ENCODE results near the gene FBXO36.
"Not testable (repeated sequence)": the region's sequence is repeated elsewhere in the genome, so short reads cannot be mapped to it uniquely, and the experiment has no call there.

Gene FBXO36

DNA sequence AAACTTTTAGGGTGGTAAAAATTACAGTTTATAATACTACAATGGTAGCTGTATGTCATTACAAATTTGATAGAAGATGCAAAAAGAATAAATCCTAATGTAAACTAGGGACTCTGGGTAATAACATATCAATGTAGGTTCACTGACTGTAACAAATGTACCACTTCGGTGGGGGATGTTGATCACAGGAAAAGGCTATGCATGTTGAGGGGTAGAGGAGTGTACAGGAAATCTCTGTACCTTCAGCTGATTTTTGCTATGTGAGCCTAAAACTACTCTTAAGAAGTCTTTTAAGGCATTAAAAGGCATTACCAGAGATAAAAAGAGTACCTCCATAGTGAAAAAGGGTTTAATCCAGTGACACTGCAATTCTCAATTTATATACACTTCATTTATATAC, 25.4 kb upstream of the FBXO36 start:
- in situ Hi-C loops (cut with HindIII; ENCODE audit: low pct_unique_long_range_greater_than_20kb, low sequenced_read_pairs) = no loop called here
- DNase-seq (ENCODE audit: low read depth in 1 of 2, low spot score in 1 of 2) = no peak
- no peak for TF ChIP-seq JUND (IDR thresholded peaks at IDR 0.05; ENCODE audit: low read depth)

DNA sequence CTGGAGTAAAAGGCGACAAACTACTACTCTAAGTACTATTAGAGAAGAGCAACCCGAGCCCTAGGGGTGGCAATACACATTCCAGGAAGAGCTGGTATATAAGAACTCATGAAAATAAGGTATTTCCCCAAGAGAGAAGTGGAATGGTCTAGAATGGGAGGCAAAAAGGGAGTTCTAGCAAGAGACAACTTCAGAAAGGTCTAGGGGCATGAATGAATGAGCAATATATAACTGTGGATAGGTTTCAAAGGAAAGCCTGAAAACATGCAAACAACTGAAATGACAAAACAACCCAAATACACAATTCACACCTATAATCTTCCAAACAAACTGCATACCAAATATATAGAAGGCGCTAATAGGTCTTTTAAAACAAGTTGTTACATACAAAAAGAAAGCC, 22.7 kb upstream of the FBXO36 start:
- in situ Hi-C loops (cut with HindIII; ENCODE audit: low pct_unique_long_range_greater_than_20kb, low sequenced_read_pairs) = no loop called here
- TF ChIP-seq JUND (IDR thresholded peaks at IDR 0.05; ENCODE audit: low read depth) = no peak

DNA sequence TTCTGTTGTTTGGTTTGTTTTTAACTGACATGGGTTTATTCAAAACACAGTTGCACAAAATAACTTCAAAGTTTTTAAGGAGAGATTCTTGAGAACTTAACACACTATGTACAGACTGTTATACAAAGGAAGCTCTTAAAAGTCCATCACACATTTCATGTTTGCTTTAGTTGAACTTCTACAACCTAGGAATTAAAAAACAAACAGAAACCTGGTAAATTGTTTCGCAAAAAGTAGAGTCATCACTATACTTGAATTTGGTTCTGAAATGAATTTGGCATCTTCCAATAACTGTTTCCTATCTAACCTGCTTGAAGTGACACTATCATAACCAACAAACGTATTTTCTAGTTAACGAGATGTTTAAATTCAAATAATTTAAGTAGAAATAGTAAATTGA, 22.3 kb upstream of the FBXO36 start:
- in situ Hi-C loops (cut with HindIII; ENCODE audit: low pct_unique_long_range_greater_than_20kb, low sequenced_read_pairs) = no loop called here
- DNase-seq (ENCODE audit: low read depth in 1 of 2, low spot score in 1 of 2) = no peak
- no peak for TF ChIP-seq JUND (IDR thresholded peaks at IDR 0.05; ENCODE audit: low read depth)

More for the DNA sequence above, 22.7 kb upstream of the FBXO36 start:
- no peak for DNase-seq (ENCODE audit: low read depth in 1 of 2, low spot score in 1 of 2)

DNA sequence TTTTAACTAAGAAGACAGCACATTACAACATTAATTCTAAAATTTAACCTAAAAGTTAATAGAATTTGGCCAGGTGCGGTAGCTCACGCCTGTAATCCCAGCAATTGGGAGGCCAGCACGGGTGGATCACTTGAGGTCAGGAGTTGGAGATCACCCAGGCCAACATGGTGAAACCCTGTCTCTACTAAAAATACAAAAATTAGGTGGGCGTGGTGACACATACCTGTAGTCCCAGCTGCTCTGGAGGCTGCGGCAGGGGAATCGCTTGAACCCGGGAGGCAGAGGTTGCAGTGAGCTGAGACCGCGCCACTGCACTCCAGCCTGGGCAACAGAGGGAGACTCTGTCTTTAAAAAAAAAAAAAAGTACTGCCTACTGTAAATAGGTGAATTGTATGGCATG, 21.8 kb upstream of the FBXO36 start:
- DNase-seq (ENCODE audit: low read depth in 1 of 2, low spot score in 1 of 2); in situ Hi-C loops (cut with HindIII; ENCODE audit: low pct_unique_long_range_greater_than_20kb, low sequenced_read_pairs): not testable (repeated sequence)

DNA sequence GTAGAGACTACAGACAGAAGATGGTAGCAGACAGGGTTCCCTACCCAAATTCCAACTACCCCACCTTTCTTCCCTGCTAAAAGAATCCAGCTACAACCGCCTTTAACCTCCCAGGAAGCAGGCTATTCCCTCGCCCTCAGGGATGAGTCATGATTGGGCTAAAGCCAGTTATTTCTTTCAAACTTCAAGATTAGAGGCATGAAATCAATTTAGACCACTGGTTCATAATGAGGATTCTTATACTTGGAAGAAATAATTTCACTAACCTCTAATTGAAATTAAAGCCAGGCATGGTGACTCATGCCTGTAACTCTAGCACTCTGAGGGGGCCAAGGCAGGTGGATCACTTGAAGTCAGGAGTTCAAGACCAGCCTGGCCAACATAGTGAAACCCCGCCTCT, 20.5 kb upstream of the FBXO36 start:
- TF ChIP-seq JUND (IDR thresholded peaks at IDR 0.05; ENCODE audit: low read depth) = no peak
- DNase-seq (ENCODE audit: low read depth in 1 of 2, low spot score in 1 of 2) = no peak
- in situ Hi-C loops (cut with HindIII; ENCODE audit: low pct_unique_long_range_greater_than_20kb, low sequenced_read_pairs) = no loop called here

DNA sequence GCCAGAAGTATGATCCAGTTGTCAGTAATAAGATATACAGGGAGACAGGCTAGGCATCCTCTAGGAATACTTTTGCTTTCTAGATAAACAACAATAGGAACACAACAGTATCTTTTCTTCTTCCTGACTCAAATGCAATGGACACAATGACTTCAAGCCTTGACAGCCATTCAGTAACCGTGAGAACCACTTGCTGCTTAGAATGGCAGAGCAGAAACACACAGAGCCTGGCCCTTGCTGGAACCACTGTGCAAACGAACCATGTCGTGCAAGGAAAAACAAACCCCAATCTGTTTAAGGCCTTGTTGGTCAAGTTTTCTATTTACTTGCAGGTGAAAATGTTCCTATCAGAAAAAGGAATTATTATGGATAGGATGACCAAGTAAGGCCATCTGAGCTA, 19.3 kb upstream of the FBXO36 start:
- in situ Hi-C loops (cut with HindIII; ENCODE audit: low pct_unique_long_range_greater_than_20kb, low sequenced_read_pairs) = no loop called here
- TF ChIP-seq JUND (IDR thresholded peaks at IDR 0.05; ENCODE audit: low read depth) = no peak
- no peak for DNase-seq (ENCODE audit: low read depth in 1 of 2, low spot score in 1 of 2)

DNA sequence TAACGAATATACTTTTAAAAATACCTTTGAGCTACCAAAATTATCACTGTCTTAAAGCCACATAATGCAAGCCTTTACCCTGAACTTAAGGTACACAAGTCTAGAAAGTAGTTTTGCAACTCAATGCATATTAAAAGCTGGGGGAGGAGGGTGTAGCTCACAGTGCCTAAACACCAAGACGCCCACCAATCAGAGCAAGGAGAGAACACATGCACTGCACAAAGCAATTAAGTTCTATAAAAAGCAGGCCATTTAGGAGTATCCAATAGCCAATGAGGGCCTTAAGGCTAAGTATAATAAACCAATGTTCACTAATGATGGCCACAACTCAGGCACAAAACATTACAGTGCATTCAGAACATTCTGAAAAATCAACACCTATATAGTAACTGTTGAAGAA, 16.7 kb upstream of the FBXO36 start:
- no peak for TF ChIP-seq JUND (IDR thresholded peaks at IDR 0.05; ENCODE audit: low read depth)
- no peak for DNase-seq (ENCODE audit: low read depth in 1 of 2, low spot score in 1 of 2)
- in situ Hi-C loops (cut with HindIII; ENCODE audit: low pct_unique_long_range_greater_than_20kb, low sequenced_read_pairs) = no loop called here

DNA sequence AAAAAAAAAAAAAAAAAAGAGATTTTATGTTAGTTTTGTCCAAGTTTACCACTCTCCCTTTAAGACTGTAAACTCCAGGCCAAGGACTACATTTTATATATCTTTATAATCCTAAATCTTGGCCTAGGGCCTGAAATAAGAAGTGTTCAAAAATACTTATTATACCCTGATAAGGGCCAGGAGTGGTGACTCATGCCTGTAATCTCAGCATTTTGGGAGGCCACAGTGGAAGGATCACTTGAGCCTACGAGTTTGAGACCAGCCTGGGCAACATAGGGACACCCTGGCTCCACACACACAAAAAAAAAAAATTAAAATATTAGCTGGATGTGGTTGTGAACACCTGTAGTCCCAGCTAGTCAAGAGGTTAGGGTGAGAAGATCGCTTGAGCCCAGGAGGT, 13.2 kb upstream of the FBXO36 start:
- TF ChIP-seq JUND (IDR thresholded peaks at IDR 0.05; ENCODE audit: low read depth) = no peak
- in situ Hi-C loops (cut with HindIII; ENCODE audit: low pct_unique_long_range_greater_than_20kb, low sequenced_read_pairs) = no loop called here
- no peak for DNase-seq (ENCODE audit: low read depth in 1 of 2, low spot score in 1 of 2)

DNA sequence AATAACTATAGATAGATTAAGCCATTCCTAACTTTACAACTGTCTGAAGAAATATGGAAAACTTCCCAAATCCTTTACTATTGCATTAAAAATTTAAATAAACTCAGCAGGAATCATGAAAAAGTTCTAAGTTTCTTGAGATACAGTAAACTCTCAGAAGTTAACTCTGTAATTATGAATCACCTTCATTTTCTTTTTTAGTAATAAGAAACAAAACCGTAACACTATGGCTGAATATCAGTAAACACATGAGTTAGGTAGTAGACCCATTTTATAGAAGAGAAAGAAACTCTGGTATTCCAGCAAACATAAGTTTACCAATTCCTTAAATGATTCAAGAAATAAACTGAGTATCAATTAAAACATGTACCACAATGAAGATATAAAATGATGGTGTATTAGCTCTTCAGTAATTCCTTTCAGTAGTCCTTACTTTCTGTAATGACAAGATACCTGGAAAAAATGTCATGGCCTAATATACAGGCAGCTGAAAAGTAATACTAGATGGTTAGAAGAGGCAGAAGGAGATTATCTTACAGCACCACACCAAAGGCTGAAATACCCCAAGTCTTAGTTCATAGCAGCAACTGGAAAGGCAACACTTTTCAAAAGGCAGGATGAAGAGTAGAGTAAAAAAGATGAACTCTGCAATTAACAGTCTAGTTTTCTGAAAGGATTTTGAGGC, 12.0 kb upstream of the FBXO36 start:
- in situ Hi-C loops (cut with HindIII; ENCODE audit: low pct_unique_long_range_greater_than_20kb, low sequenced_read_pairs) = no loop called here
- no peak for TF ChIP-seq JUND (IDR thresholded peaks at IDR 0.05; ENCODE audit: low read depth)
- DNase-seq (ENCODE audit: low read depth in 1 of 2, low spot score in 1 of 2) = no peak

DNA sequence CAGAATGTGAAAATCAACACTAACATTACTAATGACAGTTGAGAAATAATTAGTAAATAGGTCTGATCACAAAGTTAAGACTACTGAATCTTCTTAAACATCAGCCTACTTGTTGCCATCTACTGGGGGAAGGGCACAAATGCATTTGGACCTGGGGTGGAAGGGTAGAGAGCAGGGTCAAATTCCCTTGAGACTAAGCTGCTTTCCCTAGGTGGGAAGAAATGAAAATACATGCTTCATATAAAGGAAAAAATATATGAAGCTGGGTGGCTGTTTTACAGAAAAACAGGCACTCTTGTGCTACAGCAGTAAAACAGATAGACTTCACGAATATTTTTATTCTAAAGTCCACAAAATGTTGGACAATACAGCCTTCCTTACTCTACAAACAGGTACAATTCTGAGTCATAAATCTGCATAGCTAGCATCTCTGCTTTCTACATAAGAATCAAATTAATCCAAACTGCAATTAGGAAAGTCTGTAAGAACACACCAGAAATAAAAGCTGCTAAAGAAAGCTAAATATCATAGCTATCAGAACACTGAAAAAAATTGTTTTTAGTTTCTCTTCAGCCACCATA, 11.4 kb upstream of the FBXO36 start:
- peak in 1 of 2 experiments; percentile 35 for DNase-seq (ENCODE audit: low read depth in 1 of 2, low spot score in 1 of 2)
- in situ Hi-C loops (cut with HindIII; ENCODE audit: low pct_unique_long_range_greater_than_20kb, low sequenced_read_pairs) = no loop called here
- no peak for TF ChIP-seq JUND (IDR thresholded peaks at IDR 0.05; ENCODE audit: low read depth)

DNA sequence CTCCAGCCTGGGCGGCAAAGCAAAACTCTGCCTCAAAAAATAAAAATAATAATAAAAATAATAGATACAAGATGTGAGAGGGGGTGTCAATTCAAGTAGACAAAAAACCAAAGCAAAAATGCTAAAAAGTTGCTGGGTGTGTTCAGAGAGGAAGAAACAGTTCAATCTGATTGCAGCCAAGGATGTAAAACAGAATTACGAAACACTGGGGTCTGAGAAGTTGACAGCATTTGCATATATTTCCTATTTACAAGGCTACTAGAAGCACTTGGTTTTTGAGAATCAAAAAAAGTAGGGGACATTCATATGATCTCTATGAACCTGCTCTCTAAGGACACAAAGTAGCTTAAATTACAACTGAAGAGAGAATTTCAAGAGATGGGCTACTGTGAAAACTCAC, 8.1 kb upstream of the FBXO36 start:
- TF ChIP-seq JUND (IDR thresholded peaks at IDR 0.05; ENCODE audit: low read depth) = no peak
- in situ Hi-C loops (cut with HindIII; ENCODE audit: low pct_unique_long_range_greater_than_20kb, low sequenced_read_pairs) = no loop called here
- DNase-seq (ENCODE audit: low read depth in 1 of 2, low spot score in 1 of 2) = no peak

DNA sequence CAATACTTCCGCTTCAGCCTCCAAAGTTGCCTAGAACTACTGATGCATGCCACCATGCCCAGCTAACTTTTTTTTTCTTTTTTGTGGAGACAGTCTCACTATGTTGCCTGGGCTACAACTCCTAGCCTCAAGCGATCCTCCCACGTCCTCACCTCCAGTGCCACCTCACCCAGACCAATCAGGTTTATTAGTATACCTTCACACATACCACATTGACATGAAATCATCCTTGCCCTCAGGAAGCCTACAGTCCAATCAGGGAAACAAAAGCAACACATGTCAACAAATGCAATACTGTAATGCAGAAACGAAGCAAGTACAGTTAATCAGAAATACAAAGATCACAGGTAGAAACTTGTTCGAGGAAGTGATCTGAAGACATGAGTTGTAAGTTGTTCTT, 4.5 kb upstream of the FBXO36 start:
- in situ Hi-C loops (cut with HindIII; ENCODE audit: low pct_unique_long_range_greater_than_20kb, low sequenced_read_pairs) = no loop called here
- no peak for DNase-seq (ENCODE audit: low read depth in 1 of 2, low spot score in 1 of 2)
- TF ChIP-seq JUND (IDR thresholded peaks at IDR 0.05; ENCODE audit: low read depth) = no peak

DNA sequence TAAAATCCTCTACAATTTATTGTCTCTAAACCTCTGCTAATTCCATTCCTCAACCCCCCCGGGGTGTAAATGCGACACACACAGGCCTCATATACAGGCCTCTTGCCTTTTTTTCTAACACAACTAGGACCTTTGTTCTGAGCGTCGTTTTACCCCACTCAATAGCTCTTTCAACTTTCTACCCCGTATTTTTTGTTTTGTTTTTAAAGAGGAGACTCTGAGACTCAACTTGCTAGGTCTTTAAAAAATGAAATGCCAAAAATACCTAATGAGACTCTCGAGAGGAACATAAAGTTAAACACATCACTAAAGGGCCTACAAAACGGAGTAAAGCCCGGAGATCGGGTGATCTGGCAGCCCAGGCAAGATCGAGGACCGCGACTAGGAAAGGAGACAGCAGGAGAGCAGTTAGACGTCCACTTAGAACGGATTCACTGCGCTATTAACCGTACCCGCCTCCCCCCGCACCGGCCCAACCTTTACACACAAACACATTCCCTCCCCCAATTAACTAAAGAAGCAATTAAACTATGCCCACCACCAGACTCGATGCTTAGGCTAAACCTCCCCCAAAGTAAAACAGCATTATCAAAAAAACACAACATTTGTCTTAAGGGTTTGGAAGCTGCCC, 2.2 kb upstream of the FBXO36 start:
- no peak for TF ChIP-seq JUND (IDR thresholded peaks at IDR 0.05; ENCODE audit: low read depth)
- in situ Hi-C loops (cut with HindIII; ENCODE audit: low pct_unique_long_range_greater_than_20kb, low sequenced_read_pairs) = no loop called here
- DNase-seq (ENCODE audit: low read depth in 1 of 2, low spot score in 1 of 2) = no peak
